Hippocampal formation (tissue), 2 donors: ENCODE results near the gene HRK.

ENCODE experiments used
- DNase-seq, 2 donors: peaks; one replicate each; lab custom pipeline; 2025; lab: John Stamatoyannopoulos, UW

Gene HRK

GRCh38 chr12:116864371-116865160 lies 16.7 kb downstream of the HRK start:
- no peak for DNase-seq

GRCh38 chr12:116863275-116863767 lies 17.9 kb downstream of the HRK start:
- no peak for DNase-seq

GRCh38 chr12:116862167-116862566 lies 19.1 kb downstream of the HRK start:
- no peak for DNase-seq

- DNase-seq = peak; percentile 29 to 44
These were observed 19.9 kb downstream of the HRK start for GRCh38 chr12:116861320-116861719.

- DNase-seq = no peak
These were observed 21.0 kb downstream of the HRK start for GRCh38 chr12:116860263-116860662.

- no peak for DNase-seq
These were observed 22.2 kb downstream of the HRK start for GRCh38 chr12:116859079-116859478.

- DNase-seq = no peak
These were observed 24.5 kb downstream of the HRK start for GRCh38 chr12:116856729-116857128.

- DNase-seq = no peak
These were observed 25.3 kb downstream of the HRK start for GRCh38 chr12:116855744-116856470.

GRCh38 chr12:116853507-116853906 lies 27.7 kb downstream of the HRK start:
- DNase-seq = no peak

GRCh38 chr12:116852303-116852702 lies 28.9 kb downstream of the HRK start:
- no peak for DNase-seq

- DNase-seq = no peak
These were observed 32.0 kb downstream of the HRK start for GRCh38 chr12:116849216-116849615.

- DNase-seq = no peak
These were observed 38.2 kb downstream of the HRK start for GRCh38 chr12:116843085-116843484.

GRCh38 chr12:116839287-116839830 lies 41.9 kb downstream of the HRK start:
- DNase-seq = no peak

- DNase-seq = no peak
These were observed 42.9 kb downstream of the HRK start for GRCh38 chr12:116838365-116838764.

- no peak for DNase-seq
These were observed 44.1 kb downstream of the HRK start for GRCh38 chr12:116837097-116837496.

GRCh38 chr12:116835484-116835883 lies 45.8 kb downstream of the HRK start:
- no peak for DNase-seq

- DNase-seq = no peak
These were observed 47.8 kb downstream of the HRK start for GRCh38 chr12:116833474-116833873.

- DNase-seq = no peak
These were observed 48.9 kb downstream of the HRK start for GRCh38 chr12:116832353-116832752.

GRCh38 chr12:116827432-116827831 lies 53.8 kb downstream of the HRK start:
- DNase-seq = no peak

GRCh38 chr12:116821291-116821690 lies 60.0 kb downstream of the HRK start:
- no peak for DNase-seq

- no peak for DNase-seq
These were observed 61.1 kb downstream of the HRK start for GRCh38 chr12:116820064-116820656.
